ENCODE results near the gene ADAM11. TPM values are rescaled to one million over a fixed set of nuclear protein-coding genes. Genes with fewer than 3 reads are reported as not detected.

Gene ADAM11
- total and polyA plus RNA-seq, 2 of the 13 experiments (the other 11 are each of a cell fraction or from before 2014, with no cell fraction given), result 0.38 to 0.91 TPM

DNA sequence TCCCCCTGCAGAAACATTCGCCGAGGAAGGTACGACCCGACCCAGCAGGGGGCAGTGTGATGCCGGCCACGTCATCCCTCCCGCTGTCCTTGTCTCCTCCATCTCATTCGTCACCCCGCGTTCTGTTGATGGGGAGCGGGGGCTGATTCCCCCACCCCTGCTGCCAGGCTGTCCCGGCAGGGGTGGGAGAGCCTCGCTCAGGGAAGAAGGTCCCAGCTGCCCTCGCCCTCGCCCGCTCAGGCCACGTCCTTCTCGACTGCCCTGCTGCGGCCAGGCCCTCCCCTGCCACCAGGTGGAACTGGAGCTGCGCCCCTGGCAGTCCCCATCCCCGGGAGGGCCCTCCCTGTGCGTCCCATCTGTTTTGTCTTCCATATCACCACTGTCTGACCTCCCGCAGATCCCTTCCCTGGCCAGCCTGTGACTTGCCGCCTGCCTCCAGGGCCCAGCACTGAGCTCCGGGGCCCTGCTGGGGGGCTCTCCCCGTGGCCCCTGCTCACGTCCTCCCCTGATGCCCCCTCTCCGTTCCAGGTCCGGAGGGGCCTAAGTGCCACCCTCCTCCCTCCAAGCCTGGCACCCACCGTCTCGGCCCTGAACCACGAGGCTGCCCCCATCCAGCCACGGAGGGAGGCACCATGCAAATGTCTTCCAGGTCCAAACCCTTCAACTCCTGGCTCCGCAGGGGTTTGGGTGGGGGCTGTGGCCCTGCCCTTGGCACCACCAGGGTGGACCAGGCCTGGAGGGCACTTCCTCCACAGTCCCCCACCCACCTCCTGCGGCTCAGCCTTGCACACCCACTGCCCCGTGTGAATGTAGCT lies 20.6 kb downstream of the ADAM11 start (continued):
- TF ChIP-seq, protein P1, sequence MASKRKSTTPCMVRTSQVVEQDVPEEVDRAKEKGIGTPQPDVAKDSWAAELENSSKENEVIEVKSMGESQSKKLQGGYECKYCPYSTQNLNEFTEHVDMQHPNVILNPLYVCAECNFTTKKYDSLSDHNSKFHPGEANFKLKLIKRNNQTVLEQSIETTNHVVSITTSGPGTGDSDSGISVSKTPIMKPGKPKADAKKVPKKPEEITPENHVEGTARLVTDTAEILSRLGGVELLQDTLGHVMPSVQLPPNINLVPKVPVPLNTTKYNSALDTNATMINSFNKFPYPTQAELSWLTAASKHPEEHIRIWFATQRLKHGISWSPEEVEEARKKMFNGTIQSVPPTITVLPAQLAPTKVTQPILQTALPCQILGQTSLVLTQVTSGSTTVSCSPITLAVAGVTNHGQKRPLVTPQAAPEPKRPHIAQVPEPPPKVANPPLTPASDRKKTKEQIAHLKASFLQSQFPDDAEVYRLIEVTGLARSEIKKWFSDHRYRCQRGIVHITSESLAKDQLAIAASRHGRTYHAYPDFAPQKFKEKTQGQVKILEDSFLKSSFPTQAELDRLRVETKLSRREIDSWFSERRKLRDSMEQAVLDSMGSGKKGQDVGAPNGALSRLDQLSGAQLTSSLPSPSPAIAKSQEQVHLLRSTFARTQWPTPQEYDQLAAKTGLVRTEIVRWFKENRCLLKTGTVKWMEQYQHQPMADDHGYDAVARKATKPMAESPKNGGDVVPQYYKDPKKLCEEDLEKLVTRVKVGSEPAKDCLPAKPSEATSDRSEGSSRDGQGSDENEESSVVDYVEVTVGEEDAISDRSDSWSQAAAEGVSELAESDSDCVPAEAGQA (IDR thresholded peaks at IDR 0.05; ENCODE audit: low read depth), result no peak
- TF ChIP-seq, protein P1 (CRISPR knock-in tag; IDR thresholded peaks at IDR 0.05; ENCODE audit: borderline replicate concordance), result no peak
- TF ChIP-seq, protein P2, sequence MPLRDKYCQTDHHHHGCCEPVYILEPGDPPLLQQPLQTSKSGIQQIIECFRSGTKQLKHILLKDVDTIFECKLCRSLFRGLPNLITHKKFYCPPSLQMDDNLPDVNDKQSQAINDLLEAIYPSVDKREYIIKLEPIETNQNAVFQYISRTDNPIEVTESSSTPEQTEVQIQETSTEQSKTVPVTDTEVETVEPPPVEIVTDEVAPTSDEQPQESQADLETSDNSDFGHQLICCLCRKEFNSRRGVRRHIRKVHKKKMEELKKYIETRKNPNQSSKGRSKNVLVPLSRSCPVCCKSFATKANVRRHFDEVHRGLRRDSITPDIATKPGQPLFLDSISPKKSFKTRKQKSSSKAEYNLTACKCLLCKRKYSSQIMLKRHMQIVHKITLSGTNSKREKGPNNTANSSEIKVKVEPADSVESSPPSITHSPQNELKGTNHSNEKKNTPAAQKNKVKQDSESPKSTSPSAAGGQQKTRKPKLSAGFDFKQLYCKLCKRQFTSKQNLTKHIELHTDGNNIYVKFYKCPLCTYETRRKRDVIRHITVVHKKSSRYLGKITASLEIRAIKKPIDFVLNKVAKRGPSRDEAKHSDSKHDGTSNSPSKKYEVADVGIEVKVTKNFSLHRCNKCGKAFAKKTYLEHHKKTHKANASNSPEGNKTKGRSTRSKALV (CRISPR knock-in tag; IDR thresholded peaks at IDR 0.05), result no peak
- no peak for TF ChIP-seq SYNCRIP (IDR thresholded peaks at IDR 0.05; ENCODE audit: insufficient read depth, low read depth, low read length)
- TF ChIP-seq, protein P3, sequence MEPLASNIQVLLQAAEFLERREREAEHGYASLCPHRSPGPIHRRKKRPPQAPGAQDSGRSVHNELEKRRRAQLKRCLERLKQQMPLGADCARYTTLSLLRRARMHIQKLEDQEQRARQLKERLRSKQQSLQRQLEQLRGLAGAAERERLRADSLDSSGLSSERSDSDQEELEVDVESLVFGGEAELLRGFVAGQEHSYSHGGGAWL (CRISPR knock-in tag; IDR thresholded peaks at IDR 0.05), result no peak
- TF ChIP-seq, protein P4, sequence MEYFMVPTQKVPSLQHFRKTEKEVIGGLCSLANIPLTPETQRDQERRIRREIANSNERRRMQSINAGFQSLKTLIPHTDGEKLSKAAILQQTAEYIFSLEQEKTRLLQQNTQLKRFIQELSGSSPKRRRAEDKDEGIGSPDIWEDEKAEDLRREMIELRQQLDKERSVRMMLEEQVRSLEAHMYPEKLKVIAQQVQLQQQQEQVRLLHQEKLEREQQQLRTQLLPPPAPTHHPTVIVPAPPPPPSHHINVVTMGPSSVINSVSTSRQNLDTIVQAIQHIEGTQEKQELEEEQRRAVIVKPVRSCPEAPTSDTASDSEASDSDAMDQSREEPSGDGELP (IDR thresholded peaks at IDR 0.05; ENCODE audit: borderline replicate concordance, low read depth), result no peak; the same call in 1 of the 2 replicates
- no peak for TF ChIP-seq SIN3A (IDR thresholded peaks at IDR 0.05; ENCODE audit: borderline replicate concordance, low read depth, low read length)
- TF ChIP-seq, protein P5, sequence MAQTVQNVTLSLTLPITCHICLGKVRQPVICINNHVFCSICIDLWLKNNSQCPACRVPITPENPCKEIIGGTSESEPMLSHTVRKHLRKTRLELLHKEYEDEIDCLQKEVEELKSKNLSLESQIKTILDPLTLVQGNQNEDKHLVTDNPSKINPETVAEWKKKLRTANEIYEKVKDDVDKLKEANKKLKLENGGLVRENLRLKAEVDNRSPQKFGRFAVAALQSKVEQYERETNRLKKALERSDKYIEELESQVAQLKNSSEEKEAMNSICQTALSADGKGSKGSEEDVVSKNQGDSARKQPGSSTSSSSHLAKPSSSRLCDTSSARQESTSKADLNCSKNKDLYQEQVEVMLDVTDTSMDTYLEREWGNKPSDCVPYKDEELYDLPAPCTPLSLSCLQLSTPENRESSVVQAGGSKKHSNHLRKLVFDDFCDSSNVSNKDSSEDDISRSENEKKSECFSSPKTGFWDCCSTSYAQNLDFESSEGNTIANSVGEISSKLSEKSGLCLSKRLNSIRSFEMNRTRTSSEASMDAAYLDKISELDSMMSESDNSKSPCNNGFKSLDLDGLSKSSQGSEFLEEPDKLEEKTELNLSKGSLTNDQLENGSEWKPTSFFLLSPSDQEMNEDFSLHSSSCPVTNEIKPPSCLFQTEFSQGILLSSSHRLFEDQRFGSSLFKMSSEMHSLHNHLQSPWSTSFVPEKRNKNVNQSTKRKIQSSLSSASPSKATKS (CRISPR knock-in tag; IDR thresholded peaks at IDR 0.05), result no peak
- peak; percentile 40; the same call in 1 of the 2 replicates for TF ChIP-seq FOXO1 (CRISPR knock-in tag; IDR thresholded peaks at IDR 0.05)
- TF ChIP-seq, protein P6, sequence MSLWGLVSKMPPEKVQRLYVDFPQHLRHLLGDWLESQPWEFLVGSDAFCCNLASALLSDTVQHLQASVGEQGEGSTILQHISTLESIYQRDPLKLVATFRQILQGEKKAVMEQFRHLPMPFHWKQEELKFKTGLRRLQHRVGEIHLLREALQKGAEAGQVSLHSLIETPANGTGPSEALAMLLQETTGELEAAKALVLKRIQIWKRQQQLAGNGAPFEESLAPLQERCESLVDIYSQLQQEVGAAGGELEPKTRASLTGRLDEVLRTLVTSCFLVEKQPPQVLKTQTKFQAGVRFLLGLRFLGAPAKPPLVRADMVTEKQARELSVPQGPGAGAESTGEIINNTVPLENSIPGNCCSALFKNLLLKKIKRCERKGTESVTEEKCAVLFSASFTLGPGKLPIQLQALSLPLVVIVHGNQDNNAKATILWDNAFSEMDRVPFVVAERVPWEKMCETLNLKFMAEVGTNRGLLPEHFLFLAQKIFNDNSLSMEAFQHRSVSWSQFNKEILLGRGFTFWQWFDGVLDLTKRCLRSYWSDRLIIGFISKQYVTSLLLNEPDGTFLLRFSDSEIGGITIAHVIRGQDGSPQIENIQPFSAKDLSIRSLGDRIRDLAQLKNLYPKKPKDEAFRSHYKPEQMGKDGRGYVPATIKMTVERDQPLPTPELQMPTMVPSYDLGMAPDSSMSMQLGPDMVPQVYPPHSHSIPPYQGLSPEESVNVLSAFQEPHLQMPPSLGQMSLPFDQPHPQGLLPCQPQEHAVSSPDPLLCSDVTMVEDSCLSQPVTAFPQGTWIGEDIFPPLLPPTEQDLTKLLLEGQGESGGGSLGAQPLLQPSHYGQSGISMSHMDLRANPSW (CRISPR knock-in tag; IDR thresholded peaks at IDR 0.05; ENCODE audit: borderline replicate concordance), result no peak; the same call in 1 of the 2 replicates
- no peak for TF ChIP-seq ZFP36L1 (CRISPR knock-in tag; IDR thresholded peaks at IDR 0.05)
- no peak for TF ChIP-seq ZNF329 (CRISPR knock-in tag; IDR thresholded peaks at IDR 0.05; ENCODE audit: low read depth)
